IMR-90 (cell line): Measurements from ENCODE around the gene LRP1B.

Source experiments
- MAFK ChIP-seq: IDR thresholded peaks from 2 replicates; pipeline ENCODE4 v1.6.1; 2012; ENCODE audit warnings: low read depth, low read length, improper control_type of control experiment
- TF ChIP-seq, protein P1 (sequence below): conservative IDR thresholded peaks from 2 replicates; pipeline ENCODE4 v1.5.1; 2012; ENCODE audit warnings: mild to moderate bottlenecking, low read depth, low read length, improper control_type of control experiment
- TF ChIP-seq, protein P2 (sequence below): fragments of 150-350 bp; IDR thresholded peaks from 2 replicates; pipeline ENCODE4 v1.6.1; 2017; ENCODE audit warnings: mild to moderate bottlenecking, antibody characterized with exemption, low read length, low read depth

DNA sequence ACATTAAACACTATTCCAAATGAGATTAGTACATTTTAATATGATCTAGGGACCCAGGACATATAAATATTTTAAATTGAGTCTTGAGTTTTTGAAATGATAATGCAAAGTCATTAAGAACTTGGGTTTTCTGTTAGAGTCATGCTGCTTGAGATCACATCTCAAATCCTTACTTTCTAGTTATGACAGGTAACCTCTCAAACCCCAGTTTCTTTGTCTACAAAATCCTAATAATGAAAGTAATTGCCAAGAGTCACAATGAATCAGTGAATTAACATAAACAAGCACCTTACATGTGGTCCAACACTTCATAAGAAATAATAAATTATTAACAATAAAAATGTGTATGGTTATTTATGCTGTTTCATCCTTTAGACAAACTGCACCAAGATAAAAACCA lies 607.6 kb downstream of the LRP1B start:
- TF ChIP-seq, protein P1, sequence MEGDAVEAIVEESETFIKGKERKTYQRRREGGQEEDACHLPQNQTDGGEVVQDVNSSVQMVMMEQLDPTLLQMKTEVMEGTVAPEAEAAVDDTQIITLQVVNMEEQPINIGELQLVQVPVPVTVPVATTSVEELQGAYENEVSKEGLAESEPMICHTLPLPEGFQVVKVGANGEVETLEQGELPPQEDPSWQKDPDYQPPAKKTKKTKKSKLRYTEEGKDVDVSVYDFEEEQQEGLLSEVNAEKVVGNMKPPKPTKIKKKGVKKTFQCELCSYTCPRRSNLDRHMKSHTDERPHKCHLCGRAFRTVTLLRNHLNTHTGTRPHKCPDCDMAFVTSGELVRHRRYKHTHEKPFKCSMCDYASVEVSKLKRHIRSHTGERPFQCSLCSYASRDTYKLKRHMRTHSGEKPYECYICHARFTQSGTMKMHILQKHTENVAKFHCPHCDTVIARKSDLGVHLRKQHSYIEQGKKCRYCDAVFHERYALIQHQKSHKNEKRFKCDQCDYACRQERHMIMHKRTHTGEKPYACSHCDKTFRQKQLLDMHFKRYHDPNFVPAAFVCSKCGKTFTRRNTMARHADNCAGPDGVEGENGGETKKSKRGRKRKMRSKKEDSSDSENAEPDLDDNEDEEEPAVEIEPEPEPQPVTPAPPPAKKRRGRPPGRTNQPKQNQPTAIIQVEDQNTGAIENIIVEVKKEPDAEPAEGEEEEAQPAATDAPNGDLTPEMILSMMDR, result no peak
- TF ChIP-seq MAFK, result no peak
- TF ChIP-seq, protein P2, sequence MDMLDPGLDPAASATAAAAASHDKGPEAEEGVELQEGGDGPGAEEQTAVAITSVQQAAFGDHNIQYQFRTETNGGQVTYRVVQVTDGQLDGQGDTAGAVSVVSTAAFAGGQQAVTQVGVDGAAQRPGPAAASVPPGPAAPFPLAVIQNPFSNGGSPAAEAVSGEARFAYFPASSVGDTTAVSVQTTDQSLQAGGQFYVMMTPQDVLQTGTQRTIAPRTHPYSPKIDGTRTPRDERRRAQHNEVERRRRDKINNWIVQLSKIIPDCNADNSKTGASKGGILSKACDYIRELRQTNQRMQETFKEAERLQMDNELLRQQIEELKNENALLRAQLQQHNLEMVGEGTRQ, result no peak
